ENCODE results near the gene TSHR.

The TSHR gene

DNA sequence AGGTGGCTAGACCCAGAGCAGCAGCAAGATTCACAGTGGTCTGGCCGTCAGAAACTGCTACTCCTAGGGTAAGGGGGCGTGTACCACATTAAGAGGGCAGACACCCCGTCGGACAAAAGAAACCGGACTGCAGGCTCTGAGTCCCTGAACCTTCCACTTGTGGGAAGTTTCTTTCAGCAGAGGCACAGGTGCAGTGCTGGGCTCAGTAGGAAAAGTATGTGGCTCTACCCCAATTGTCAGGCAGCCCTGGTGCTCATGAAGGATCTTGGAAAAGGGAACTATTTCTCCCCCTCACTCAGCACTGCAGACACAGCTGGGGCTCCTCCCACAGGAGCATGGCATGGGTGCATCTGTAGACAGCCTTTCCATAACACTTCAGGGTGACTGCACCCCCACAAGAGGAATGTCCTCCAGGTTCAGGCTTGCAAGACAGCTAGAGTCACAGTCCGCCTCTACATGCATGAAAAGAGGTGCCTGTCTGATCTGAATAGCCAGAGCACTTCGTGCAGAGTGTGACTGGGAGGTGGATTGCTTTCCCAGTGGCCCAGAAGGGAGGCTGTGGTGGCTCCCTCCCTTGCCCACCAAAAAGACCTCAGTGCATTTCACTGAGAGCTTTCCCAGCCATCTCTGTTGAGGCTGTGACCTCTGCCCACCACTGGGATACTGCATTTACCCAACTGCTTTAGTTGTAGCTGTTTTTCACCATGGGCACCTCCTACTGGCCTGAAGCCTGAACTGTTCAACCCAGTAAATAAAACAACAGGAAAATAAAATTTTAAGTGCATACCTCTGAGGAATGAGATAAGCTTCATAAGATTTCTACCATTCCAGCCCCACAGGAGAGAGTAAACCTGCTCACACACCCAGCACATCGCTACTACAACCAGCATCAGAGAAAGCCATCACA is 28.1 kb upstream of the TSHR start:
- H2BK120ac ChIP-seq (ENCODE audit: low read depth, low read length) = no peak overlapping the region
- H3K4me2 ChIP-seq (ENCODE audit: low read length, poor library complexity, severe bottlenecking) = no peak overlapping the region
- no peak overlapping the region for H3K4me3 ChIP-seq (ENCODE audit: insufficient read depth in 1 of 2, low read depth in 1 of 2, low read length in 2 of 2)
- peak overlapping the region in 1 of 2 experiments; percentile 26 for H3K14ac ChIP-seq (ENCODE audit: low read length in 2 of 2)
- H3K9me3 ChIP-seq (ENCODE audit: control insufficient read depth, low read length) = no peaks in the 10 kb centered on the region
- H2AK5ac ChIP-seq (ENCODE audit: low read length, severe bottlenecking) = peak overlapping the region; percentile 19
- no peak overlapping the region for H2BK5ac ChIP-seq (ENCODE audit: low read depth, low read length, poor library complexity, severe bottlenecking)
- no peak overlapping the region for H3K4ac ChIP-seq (ENCODE audit: low read depth in 1 of 2, low read length in 2 of 2)
- no peak overlapping the region for H3K23ac ChIP-seq (ENCODE audit: low read length in 2 of 2)
- H3K4me1 ChIP-seq (ENCODE audit: control insufficient read depth, insufficient read depth, low read depth, low read length) = peaks cover 14% of the 10 kb centered on the region
- WGBS = 96% methylated on average over 8 of the region's 8 CpGs
- no peak overlapping the region for H2AFZ ChIP-seq (ENCODE audit: low read depth, low read length)
- no peaks in the 10 kb centered on the region for H3K36me3 ChIP-seq (ENCODE audit: control insufficient read depth in 1 of 2, insufficient read depth in 2 of 2, low read depth in 1 of 2, low read length in 2 of 2)
- H3K18ac ChIP-seq (ENCODE audit: low read depth in 1 of 2, low read length in 2 of 2) = peak overlapping the region; percentile 14 to 49
- no peak overlapping the region for H2BK15ac ChIP-seq (ENCODE audit: low read depth, poor library complexity, severe bottlenecking)
- H3K79me1 ChIP-seq (replicated peaks; ENCODE audit: low read length, poor library complexity, severe bottlenecking) = peaks cover 26% of the 10 kb centered on the region
- H2BK12ac ChIP-seq (ENCODE audit: low read length in 2 of 2) = no peak overlapping the region
- H3K27me3 ChIP-seq (ENCODE audit: control insufficient read depth in 1 of 2, insufficient read depth in 1 of 2, low read length in 2 of 2) = no peaks in the 10 kb centered on the region
- no peak overlapping the region for H3K27ac ChIP-seq (ENCODE audit: low read length, poor library complexity, severe bottlenecking)
- H4K8ac ChIP-seq (ENCODE audit: low read length) = peak overlapping the region; percentile 14
- H4K91ac ChIP-seq (ENCODE audit: low read length) = no peak overlapping the region
- H3K9ac ChIP-seq (ENCODE audit: low read length) = no peak overlapping the region
- no peak for DNase-seq

DNA sequence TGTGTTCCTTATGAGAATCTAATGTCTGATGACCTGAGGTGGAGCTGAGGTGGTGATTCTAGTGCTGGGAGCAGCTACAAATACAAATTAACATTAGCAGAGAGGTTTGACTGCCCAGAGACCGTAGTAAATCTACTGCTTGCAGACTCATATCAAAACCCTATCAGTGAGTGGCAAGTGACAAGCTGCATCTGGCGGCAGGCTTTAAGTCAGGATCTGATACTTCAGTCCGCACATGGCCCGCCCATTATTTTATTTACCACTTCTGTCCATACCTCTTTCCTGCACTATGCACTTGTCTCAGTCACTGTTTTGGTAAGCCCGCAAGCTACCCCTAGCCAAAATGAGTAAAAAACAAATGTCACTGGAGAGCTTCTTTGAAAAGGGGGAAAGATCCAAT is 25.3 kb upstream of the TSHR start:
- Histone ChIP-seq H2AFZ (ENCODE audit: low read depth, low read length) (no peak overlapping the region), H3K14ac (ENCODE audit: low read length in 2 of 2) (no peak overlapping the region), H2BK12ac (ENCODE audit: low read length in 2 of 2) (no peak overlapping the region), H2BK5ac (ENCODE audit: low read depth, low read length, poor library complexity, severe bottlenecking) (no peak overlapping the region), H3K9me3 (ENCODE audit: control insufficient read depth, low read length) (no peaks in the 10 kb centered on the region), H3K4ac (ENCODE audit: low read depth in 1 of 2, low read length in 2 of 2) (no peak overlapping the region), H2BK120ac (ENCODE audit: low read depth, low read length) (no peak overlapping the region), H3K27me3 (ENCODE audit: control insufficient read depth in 1 of 2, insufficient read depth in 1 of 2, low read length in 2 of 2) (no peaks in the 10 kb centered on the region), H3K36me3 (ENCODE audit: control insufficient read depth in 1 of 2, insufficient read depth in 2 of 2, low read depth in 1 of 2, low read length in 2 of 2) (no peaks in the 10 kb centered on the region), H2BK15ac (ENCODE audit: low read depth, poor library complexity, severe bottlenecking) (no peak overlapping the region), H3K9ac (ENCODE audit: low read length) (no peak overlapping the region), H3K27ac (ENCODE audit: low read length, poor library complexity, severe bottlenecking) (no peak overlapping the region), H3K23ac (ENCODE audit: low read length in 2 of 2) (no peak overlapping the region), H3K4me1 (ENCODE audit: control insufficient read depth, insufficient read depth, low read depth, low read length) (peaks cover 14% of the 10 kb centered on the region), H3K4me2 (ENCODE audit: low read length, poor library complexity, severe bottlenecking) (no peak overlapping the region), H3K79me1 (replicated peaks; ENCODE audit: low read length, poor library complexity, severe bottlenecking) (peaks cover 29% of the 10 kb centered on the region), H2AK5ac (ENCODE audit: low read length, severe bottlenecking) (no peak overlapping the region), H4K8ac (ENCODE audit: low read length) (no peak overlapping the region), H3K18ac (ENCODE audit: low read depth in 1 of 2, low read length in 2 of 2) (no peak overlapping the region), H4K91ac (ENCODE audit: low read length) (no peak overlapping the region), H3K4me3 (ENCODE audit: insufficient read depth in 1 of 2, low read depth in 1 of 2, low read length in 2 of 2) (no peak overlapping the region)
- no peak for DNase-seq
- 100% methylated on average over 4 of the region's 5 CpGs for WGBS

DNA sequence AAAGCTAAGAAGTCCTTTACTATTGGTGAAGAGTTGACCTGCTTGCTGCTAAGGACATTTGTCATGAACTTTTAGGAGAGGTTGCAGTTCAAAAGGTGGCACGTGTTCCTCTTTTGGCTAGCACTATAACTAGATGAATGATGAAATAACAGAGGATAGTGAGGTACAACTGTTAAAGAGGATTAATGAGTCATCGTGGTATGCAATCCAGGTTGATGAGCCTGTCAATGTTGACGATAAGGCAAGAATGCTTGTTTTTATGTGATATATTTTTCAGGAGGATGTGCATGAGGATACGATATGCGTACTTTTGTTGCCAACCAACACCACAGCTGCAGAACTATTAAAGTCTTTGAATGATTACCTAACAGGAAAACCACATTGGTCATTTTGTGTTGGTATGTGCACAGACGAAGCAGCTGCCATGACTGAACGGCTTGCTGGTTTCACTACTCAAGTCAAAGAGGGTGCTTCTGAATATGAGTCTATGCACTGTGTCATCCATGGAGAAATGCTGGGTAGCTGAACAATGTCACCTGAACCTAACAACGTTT is 24.5 kb upstream of the TSHR start:
- Histone ChIP-seq H2BK5ac (ENCODE audit: low read depth, low read length, poor library complexity, severe bottlenecking) (no peak overlapping the region), H3K4me1 (ENCODE audit: control insufficient read depth, insufficient read depth, low read depth, low read length) (peaks cover 12% of the 10 kb centered on the region), H3K4me3 (ENCODE audit: insufficient read depth in 1 of 2, low read depth in 1 of 2, low read length in 2 of 2) (no peak overlapping the region), H3K9ac (ENCODE audit: low read length) (no peak overlapping the region), H2BK120ac (ENCODE audit: low read depth, low read length) (no peak overlapping the region), H3K4me2 (ENCODE audit: low read length, poor library complexity, severe bottlenecking) (no peak overlapping the region), H3K9me3 (ENCODE audit: control insufficient read depth, low read length) (no peaks in the 10 kb centered on the region), H2AFZ (ENCODE audit: low read depth, low read length) (no peak overlapping the region), H3K36me3 (ENCODE audit: control insufficient read depth in 1 of 2, insufficient read depth in 2 of 2, low read depth in 1 of 2, low read length in 2 of 2) (no peaks in the 10 kb centered on the region), H3K27me3 (ENCODE audit: control insufficient read depth in 1 of 2, insufficient read depth in 1 of 2, low read length in 2 of 2) (no peaks in the 10 kb centered on the region), H3K18ac (ENCODE audit: low read depth in 1 of 2, low read length in 2 of 2) (no peak overlapping the region), H2BK15ac (ENCODE audit: low read depth, poor library complexity, severe bottlenecking) (no peak overlapping the region), H3K23ac (ENCODE audit: low read length in 2 of 2) (no peak overlapping the region), H3K27ac (ENCODE audit: low read length, poor library complexity, severe bottlenecking) (peak overlapping the region; percentile 53), H4K8ac (ENCODE audit: low read length) (no peak overlapping the region), H4K91ac (ENCODE audit: low read length) (no peak overlapping the region), H2BK12ac (ENCODE audit: low read length in 2 of 2) (no peak overlapping the region), H3K14ac (ENCODE audit: low read length in 2 of 2) (no peak overlapping the region), H2AK5ac (ENCODE audit: low read length, severe bottlenecking) (no peak overlapping the region), H3K79me1 (replicated peaks; ENCODE audit: low read length, poor library complexity, severe bottlenecking) (peaks cover 27% of the 10 kb centered on the region), H3K4ac (ENCODE audit: low read depth in 1 of 2, low read length in 2 of 2) (no peak overlapping the region)
- 22% methylated on average over 6 of the region's 8 CpGs for WGBS
- DNase-seq = peak; percentile 82

- Histone ChIP-seq H3K14ac (ENCODE audit: low read length in 2 of 2) (no peak overlapping the region), H2BK12ac (ENCODE audit: low read length in 2 of 2) (no peak overlapping the region), H3K36me3 (ENCODE audit: control insufficient read depth in 1 of 2, insufficient read depth in 2 of 2, low read depth in 1 of 2, low read length in 2 of 2) (no peaks in the 10 kb centered on the region), H3K79me1 (replicated peaks; ENCODE audit: low read length, poor library complexity, severe bottlenecking) (peaks cover 16% of the 10 kb centered on the region), H3K18ac (ENCODE audit: low read depth in 1 of 2, low read length in 2 of 2) (no peak overlapping the region), H3K27me3 (ENCODE audit: control insufficient read depth in 1 of 2, insufficient read depth in 1 of 2, low read length in 2 of 2) (no peaks in the 10 kb centered on the region), H4K91ac (ENCODE audit: low read length) (no peak overlapping the region), H3K9ac (ENCODE audit: low read length) (no peak overlapping the region), H4K8ac (ENCODE audit: low read length) (no peak overlapping the region), H3K4ac (ENCODE audit: low read depth in 1 of 2, low read length in 2 of 2) (no peak overlapping the region), H3K9me3 (ENCODE audit: control insufficient read depth, low read length) (no peaks in the 10 kb centered on the region), H3K4me1 (ENCODE audit: control insufficient read depth, insufficient read depth, low read depth, low read length) (no peaks in the 10 kb centered on the region), H3K4me3 (ENCODE audit: insufficient read depth in 1 of 2, low read depth in 1 of 2, low read length in 2 of 2) (no peak overlapping the region), H2BK5ac (ENCODE audit: low read depth, low read length, poor library complexity, severe bottlenecking) (no peak overlapping the region), H2AK5ac (ENCODE audit: low read length, severe bottlenecking) (no peak overlapping the region), H2AFZ (ENCODE audit: low read depth, low read length) (no peak overlapping the region), H3K23ac (ENCODE audit: low read length in 2 of 2) (no peak overlapping the region), H3K4me2 (ENCODE audit: low read length, poor library complexity, severe bottlenecking) (no peak overlapping the region), H3K27ac (ENCODE audit: low read length, poor library complexity, severe bottlenecking) (no peak overlapping the region), H2BK15ac (ENCODE audit: low read depth, poor library complexity, severe bottlenecking) (no peak overlapping the region), H2BK120ac (ENCODE audit: low read depth, low read length) (no peak overlapping the region)
- no peak for DNase-seq
Measured at GRCh38 chr14:80933282-80933681, 22.1 kb upstream of the TSHR start.

Measured in mesenchymal stem cell (in vitro differentiated cells and primary cell).